GM12878 (cell line): ENCODE measurements around the gene DDX10. TPM values are rescaled to one million over a fixed set of nuclear protein-coding genes. Genes with fewer than 3 reads are reported as not detected.

Source experiments
- ASH2L ChIP-seq: fragments of 300-600, 200-600 bp; sonication (generic); IDR thresholded peaks from 2 replicates; pipeline ENCODE4 v1.6.1; 2017; ENCODE audit warnings: low read depth, mild to moderate bottlenecking, borderline replicate concordance
- ATF3 ChIP-seq: IDR thresholded peaks from 2 replicates; pipeline ENCODE4 v1.6.1; 2011; ENCODE audit warnings: low read depth, mild to moderate bottlenecking, low read length, moderate library complexity, borderline replicate concordance; ENCODE audit errors: extremely low read depth
- BCL3 ChIP-seq: IDR thresholded peaks from 2 replicates; pipeline ENCODE4 v1.6.1; 2011; ENCODE audit warnings: borderline replicate concordance, low read depth, mild to moderate bottlenecking, moderate library complexity, low read length; ENCODE audit not compliant: insufficient read depth, poor library complexity, severe bottlenecking
- CEBPZ ChIP-seq: fragments of 150-350 bp; IDR thresholded peaks from 2 replicates; pipeline ENCODE4 v1.6.1; 2016; ENCODE audit warnings: low read depth, low read length
- CHD4 ChIP-seq: fragments of 200-600 bp; sonication (generic); IDR thresholded peaks from 2 replicates; pipeline ENCODE4 v1.6.1; 2016; ENCODE audit warnings: mild to moderate bottlenecking
- CREM ChIP-seq: IDR thresholded peaks from 2 replicates; pipeline ENCODE4 v1.6.1; 2014; ENCODE audit warnings: antibody characterized with exemption, low read depth
- EED ChIP-seq: sonication (generic); IDR thresholded peaks from 2 replicates; pipeline ENCODE4 v1.6.1; 2016; ENCODE audit warnings: antibody characterized with exemption, low read depth
- HDGF ChIP-seq: fragments of 450-650 bp; IDR thresholded peaks from 2 replicates; pipeline ENCODE4 v1.6.1; 2016; ENCODE audit warnings: antibody characterized with exemption
- MLLT1 ChIP-seq: fragments of 450-650 bp; IDR thresholded peaks from 2 replicates; pipeline ENCODE4 v1.6.1; 2016; ENCODE audit warnings: mild to moderate bottlenecking
- NFIC ChIP-seq: IDR thresholded peaks from 2 replicates; pipeline ENCODE4 v1.6.1; 2012; ENCODE audit warnings: low read depth, mild to moderate bottlenecking, inconsistent platforms, low read length, moderate library complexity
- NFYA ChIP-seq: IDR thresholded peaks from 2 replicates; pipeline ENCODE4 v1.6.1; 2011; ENCODE audit warnings: low read depth, mild to moderate bottlenecking, low read length, improper control_type of control experiment, borderline replicate concordance
- NR2F1 ChIP-seq: fragments of 450-650 bp; conservative IDR thresholded peaks from 2 replicates; pipeline ENCODE4 v1.6.1; 2017; ENCODE audit warnings: mild to moderate bottlenecking
- PAX8 ChIP-seq: fragments of 450-650 bp; IDR thresholded peaks from 2 replicates; pipeline ENCODE4 v1.6.1; 2017; ENCODE audit warnings: mild to moderate bottlenecking, moderate library complexity
- PML ChIP-seq: IDR thresholded peaks from 2 replicates; pipeline ENCODE4 v1.6.1; 2012; ENCODE audit warnings: low read length, inconsistent platforms
- PRDM15 ChIP-seq: fragments of 450-650 bp; formaldehyde crosslinking; IDR thresholded peaks from 2 replicates; pipeline ENCODE4 v1.4.0; 2020; ENCODE audit warnings: mild to moderate bottlenecking, moderate library complexity
- RUNX3 ChIP-seq: IDR thresholded peaks from 2 replicates; pipeline ENCODE4 v1.6.1; 2012; ENCODE audit warnings: low read length, inconsistent platforms
- SMAD1 ChIP-seq: fragments of 450-650 bp; IDR thresholded peaks from 2 replicates; pipeline ENCODE4 v1.6.1; 2018; ENCODE audit warnings: mild to moderate bottlenecking, low read depth; ENCODE audit not compliant: partially characterized antibody
- TCF12 ChIP-seq: IDR thresholded peaks from 2 replicates; pipeline ENCODE4 v1.6.1; 2011; ENCODE audit warnings: low read depth, mild to moderate bottlenecking, low read length
- ZNF207 ChIP-seq: fragments of 450-650 bp; IDR thresholded peaks from 2 replicates; pipeline ENCODE4 v1.6.1; 2014; ENCODE audit warnings: antibody characterized with exemption, mild to moderate bottlenecking, borderline replicate concordance
- ZNF384 ChIP-seq: IDR thresholded peaks from 2 replicates; pipeline ENCODE4 v1.6.1; 2012; ENCODE audit warnings: low read depth, mild to moderate bottlenecking, low read length, improper control_type of control experiment, borderline replicate concordance
- polyA plus RNA-seq, 11 experiments: library from polyadenylated mRNA; depleted of rRNA in 4 of 11; unstranded in 6 of 11; stranded (reverse) in 5 of 11; fragments of >200 nt; fragmentation: Nextera tagmentation in 4 of 11; fragmentation: Illumina TruSeq in 1 of 11; extraction: Ambion mirVana in 4 of 11; extraction: Trizol in 1 of 11; gene quantifications; 1 replicate in 1 of 11; 2 replicates in 10 of 11; pipeline versions ENCODE4 v1.2.1 to v1.2.3, GENCODE V29; 2011 to 2016; ENCODE audit warnings: inconsistent platforms in 2 of 11, missing spikeins in 2 of 11, low read depth in 1 of 11
- total RNA-seq, 4 experiments: library from RNA; depleted of rRNA in 3 of 4; stranded (reverse); fragments of >200 nt in 3 of 4; fragmentation: Illumina TruSeq in 1 of 4; extraction: Trizol in 1 of 4; gene quantifications; 2 replicates each; pipeline versions ENCODE4 v1.2.1 to v1.2.3, GENCODE V29; 2013 to 2021

Gene DDX10
- total and polyA plus RNA-seq, 10 of the 15 experiments (the other 5 are each of a cell fraction or from before 2014, with no cell fraction given) = 20.9 to 51.5 (median 31.9) TPM

- TF ChIP-seq PRDM15 (CRISPR knock-in tag) (no peak), HDGF (no peak), TCF12 (no peak), ZNF384 (no peak), PML (no peak), EED (0 out of 2 replicates have a peak, but pooled peaks have one; percentile 20), CEBPZ (no peak), ASH2L (no peak), ATF3 (no peak), NFYA (no peak), NFIC (no peak), NR2F1 (no peak), BCL3 (no peak), CHD4 (no peak), RUNX3 (peak; percentile 95), MLLT1 (0 out of 2 replicates have a peak, but pooled peaks have one; percentile 37), CREM (0 out of 2 replicates have a peak, but pooled peaks have one; percentile 36), ZNF207 (no peak), SMAD1 (no peak), PAX8 (no peak)
Measured at GRCh38 chr11:108647701-108648527, 17.0 kb upstream of the DDX10 start (continued).
